GM12878 (cell line): ENCODE data around the gene RCVRN. TPM values are rescaled to one million over a fixed set of nuclear protein-coding genes. Genes with fewer than 3 reads are reported as not detected.

ENCODE experiments used
- ATAC-seq: fragments of 200-7000 bp; cut with Tn5 transposase; 3 replicates; pipeline ENCODE4 v1.9.1; 2020; ENCODE audit warnings: mild to moderate bottlenecking, moderate library complexity
- BruUV-seq: library from RNA; stranded (reverse); fragments of 400-500 nt; replicated peaks from 2 replicates; lab custom pipeline; 2021; lab: Mats Ljungman, UMichigan
- CTCF ChIA-PET: fragments of 300-600 bp; sonication (Branson Sonifier 250); formaldehyde crosslinking; extraction: SDS; loops from one replicate; lab custom pipeline; 2021; ENCODE audit warnings: inconsistent platforms; lab: Yijun Ruan, JAX
- POLR2A ChIA-PET: fragments of 350-600 bp; formaldehyde crosslinking; extraction: SDS; loops from one replicate; lab custom pipeline; 2021; ENCODE audit warnings: inconsistent platforms; lab: Charles Lee
- RAD21 ChIA-PET: fragments of 300-600 bp; sonication (Branson Sonifier 250); formaldehyde crosslinking; loops from one replicate; lab custom pipeline; 2023; ENCODE audit warnings: antibody characterized with exemption; ENCODE audit not compliant: unreplicated experiment; lab: Charles Lee
- SMC1A ChIA-PET: fragments of 300-600 bp; sonication (Branson Sonifier 250); formaldehyde crosslinking; loops from one replicate; lab custom pipeline; 2023; ENCODE audit not compliant: unreplicated experiment, uncharacterized antibody; lab: Charles Lee
- DNase-seq: peaks from one replicate; pipeline ENCODE4 v3.0.0-alpha.2; 2011; ENCODE audit warnings: low read depth, low spot score
- FAIRE-seq: peaks from 3 replicates; lab custom pipeline; 2011; peaks lifted over from hg19 to GRCh38; lab: Jason Lieb, UNC
- H2AFZ ChIP-seq: 2 replicates; pipeline ENCODE4 v1.6.0; 2011; ENCODE audit warnings: low read depth, low read length, control low read depth; ENCODE audit not compliant: control insufficient read depth
- H3K27ac ChIP-seq: 2 replicates; pipeline ENCODE4 v1.5.1; 2011; ENCODE audit warnings: control low read depth; ENCODE audit not compliant: control insufficient read depth, insufficient read depth
- H3K27me3 ChIP-seq, 2 experiments: replicated peaks in 1 of 2; 2 replicates each; pipeline versions ENCODE4 v1.6.0 to v1.6.1; 2011; ENCODE audit warnings: low read length in 1 of 2; ENCODE audit not compliant: control insufficient read depth in 2 of 2, insufficient read depth in 2 of 2
- H3K36me3 ChIP-seq, 2 experiments: 2 replicates each; pipeline ENCODE4 v1.5.1; 2011; ENCODE audit warnings: low read length in 1 of 2; ENCODE audit not compliant: control insufficient read depth in 2 of 2, insufficient read depth in 2 of 2
- H3K4me1 ChIP-seq: 2 replicates; pipeline ENCODE4 v1.6.1; 2011; ENCODE audit warnings: mild to moderate bottlenecking, low read length, moderate library complexity, mixed read lengths; ENCODE audit not compliant: control insufficient read depth, insufficient read depth
- H3K4me2 ChIP-seq: 2 replicates; pipeline ENCODE4 v1.6.0; 2011; ENCODE audit warnings: control low read depth; ENCODE audit not compliant: control insufficient read depth, insufficient read depth
- H3K4me3 ChIP-seq: fragments of 200-600 bp; sonication (generic); 2 replicates; pipeline ENCODE4 v1.5.1; 2016
- H3K79me2 ChIP-seq: 2 replicates; pipeline ENCODE4 v1.6.0; 2011; ENCODE audit warnings: low read length; ENCODE audit not compliant: control insufficient read depth, insufficient read depth
- H3K9ac ChIP-seq: 2 replicates; pipeline ENCODE4 v1.8.0; 2011; ENCODE audit warnings: low read length, control low read depth, mixed read lengths; ENCODE audit not compliant: control insufficient read depth, insufficient read depth
- H3K9me3 ChIP-seq: replicated peaks from 3 replicates; pipeline ENCODE4 v1.5.1; 2011; ENCODE audit warnings: mild to moderate bottlenecking, low read length; ENCODE audit not compliant: control insufficient read depth, insufficient read depth
- H4K20me1 ChIP-seq: 2 replicates; pipeline ENCODE4 v1.6.0; 2011; ENCODE audit not compliant: control insufficient read depth, insufficient read depth
- EGR1 ChIP-seq, 2 experiments: IDR thresholded peaks; 1 replicate in 1 of 2; 2 replicates in 1 of 2; pipeline ENCODE4 v1.6.1; 2011 to 2012; ENCODE audit warnings: low read depth in 2 of 2, low read length in 2 of 2, borderline replicate concordance in 1 of 2, mild to moderate bottlenecking in 1 of 2, moderate library complexity in 1 of 2
- ELK1 ChIP-seq: IDR thresholded peaks from 2 replicates; pipeline ENCODE4 v1.6.1; 2012; ENCODE audit warnings: low read depth, low read length, improper control_type of control experiment
- FOXM1 ChIP-seq: IDR thresholded peaks from 2 replicates; pipeline ENCODE4 v1.6.1; 2012; ENCODE audit warnings: low read depth, mild to moderate bottlenecking, inconsistent platforms, low read length, moderate library complexity
- MAX ChIP-seq: IDR thresholded peaks from 2 replicates; pipeline ENCODE4 v1.6.1; 2012; ENCODE audit warnings: low read depth, low read length, improper control_type of control experiment
- MYB ChIP-seq: fragments of 150-350 bp; IDR thresholded peaks from 2 replicates; pipeline ENCODE4 v1.6.1; 2014; ENCODE audit warnings: mild to moderate bottlenecking, low read depth, low read length, borderline replicate concordance
- NKRF ChIP-seq: fragments of 450-650 bp; conservative IDR thresholded peaks from 2 replicates; pipeline ENCODE4 v1.6.1; 2017; ENCODE audit warnings: mild to moderate bottlenecking, moderate library complexity
- SIX5 ChIP-seq: IDR thresholded peaks from 2 replicates; pipeline ENCODE4 v1.6.1; 2011; ENCODE audit warnings: mild to moderate bottlenecking, low read depth, low read length, moderate library complexity; ENCODE audit not compliant: severe bottlenecking
- USF2 ChIP-seq: IDR thresholded peaks from 2 replicates; pipeline ENCODE4 v1.6.1; 2011; ENCODE audit warnings: low read depth, low read length, improper control_type of control experiment, borderline replicate concordance
- YBX1 ChIP-seq: fragments of 450-650 bp; IDR thresholded peaks from 2 replicates; pipeline ENCODE4 v1.6.1; 2016; ENCODE audit warnings: antibody characterized with exemption
- ZNF207 ChIP-seq: fragments of 450-650 bp; IDR thresholded peaks from 2 replicates; pipeline ENCODE4 v1.6.1; 2014; ENCODE audit warnings: antibody characterized with exemption, mild to moderate bottlenecking, borderline replicate concordance
- ZNF274 ChIP-seq: IDR thresholded peaks from one replicate; pipeline ENCODE4 v1.8.0; 2011; ENCODE audit not compliant: insufficient read length, insufficient read depth
- WGBS: methylation state at CpG from one replicate; pipeline ENCODE4 v1.1.6; 2016; ENCODE audit warnings: low lambda C conversion rate; ENCODE audit not compliant: insufficient replicate concordance, insufficient coverage; ENCODE audit errors: missing lambda C conversion rate; 5-methylcytosine and 5-hydroxymethylcytosine counted together
- in situ Hi-C: fragments of 300-500 bp; cut with MboI; formaldehyde crosslinking; loops from 9 replicates; pipeline ENCODE4 v1.14.3; 2018; ENCODE audit warnings: mixed read lengths
- intact Hi-C: fragments of 100-400 bp; cut with micrococcal nuclease; formaldehyde crosslinking; loops from one replicate; pipeline ENCODE4 v1.14.2; 2022; ENCODE audit not compliant: unreplicated experiment
- polyA plus RNA-seq, 11 experiments: library from polyadenylated mRNA; depleted of rRNA in 4 of 11; unstranded in 6 of 11; stranded (reverse) in 5 of 11; fragments of >200 nt; fragmentation: Nextera tagmentation in 4 of 11; fragmentation: Illumina TruSeq in 1 of 11; extraction: Ambion mirVana in 4 of 11; extraction: Trizol in 1 of 11; gene quantifications; 1 replicate in 1 of 11; 2 replicates in 10 of 11; pipeline versions ENCODE4 v1.2.1 to v1.2.3, GENCODE V29; 2011 to 2016; ENCODE audit warnings: inconsistent platforms in 2 of 11, missing spikeins in 2 of 11, low read depth in 1 of 11
- total RNA-seq, 4 experiments: library from RNA; depleted of rRNA in 3 of 4; stranded (reverse); fragments of >200 nt in 3 of 4; fragmentation: Illumina TruSeq in 1 of 4; extraction: Trizol in 1 of 4; gene quantifications; 2 replicates each; pipeline versions ENCODE4 v1.2.1 to v1.2.3, GENCODE V29; 2013 to 2021

The RCVRN gene
- total and polyA plus RNA-seq, 10 of the 15 experiments (the other 5 are each of a cell fraction or from before 2014, with no cell fraction given): 0.07 to 0.23 (median 0.14) TPM; not detected in 6

- no peaks in the 10 kb centered on the region for H3K9me3 ChIP-seq
- no peaks in the 10 kb centered on the region for H3K4me1 ChIP-seq
- no peak overlapping the region for H3K27ac ChIP-seq
- no TSS peak for BruUV-seq
- no peaks in the 10 kb centered on the region; a peak in 1 of 4 replicates for H3K27me3 ChIP-seq
- FAIRE-seq (no peak), DNase-seq (no peak), ATAC-seq (no peak)
- 51% methylated on average over 21 of the region's 21 CpGs for WGBS
- H3K4me2 ChIP-seq: no peak overlapping the region
- H2AFZ ChIP-seq: no peak overlapping the region
- ChIA-PET RAD21 (interaction anchor here (0.7 to 2.4 kb wide), 2 partner anchors 301 to 689 kb away, joined by 3 to 11 read pairs; no protein-coding TSS in a partner anchor), CTCF (interaction anchor here (1.2 to 6.2 kb wide), 5 partner anchors 11 to 693 kb away, joined by 3 to 63 read pairs (median 4); no protein-coding TSS in a partner anchor), POLR2A (no interaction called here), SMC1A (interaction anchor here (1.4 kb wide), 1 partner anchor 301 kb away, joined by 3 read pairs; no protein-coding TSS in a partner anchor)
- H3K36me3 ChIP-seq: no peaks in the 10 kb centered on the region
- no peak overlapping the region for H3K4me3 ChIP-seq
- in situ Hi-C loops (no loop called here), intact Hi-C loops (loop anchor here (10.0 kb wide), 1 partner anchor 369 kb away; no protein-coding TSS in a partner anchor)
- no peak overlapping the region for H3K9ac ChIP-seq
- TF ChIP-seq MYB: no peak
- no peak for TF ChIP-seq YBX1
- no peak for TF ChIP-seq ZNF274
- no peak for TF ChIP-seq EGR1 (IDR thresholded peaks at IDR 0.05; ENCODE audit: borderline replicate concordance in 1 of 2, low read depth in 2 of 2, low read length in 2 of 2)
- no peak for TF ChIP-seq ZNF207
- no peak for TF ChIP-seq SIX5
- no peaks in the 10 kb centered on the region for H3K79me2 ChIP-seq
- H4K20me1 ChIP-seq: no peaks in the 10 kb centered on the region
Measured at GRCh38 chr17:9926150-9926804, 21.2 kb upstream of the RCVRN start.

- ATAC-seq (peak; percentile 29), FAIRE-seq (no peak), DNase-seq (no peak)
- Histone ChIP-seq H3K79me2 (no peaks in the 10 kb centered on the region), H3K9ac (no peak overlapping the region), H3K27ac (no peak overlapping the region), H2AFZ (no peak overlapping the region), H3K4me2 (no peak overlapping the region), H3K4me1 (no peaks in the 10 kb centered on the region), H3K9me3 (no peaks in the 10 kb centered on the region), H3K4me3 (no peak overlapping the region), H3K36me3 (no peaks in the 10 kb centered on the region), H3K27me3 (no peaks in the 10 kb centered on the region), H4K20me1 (no peaks in the 10 kb centered on the region)
- SMC1A ChIA-PET: no interaction called here
- intact Hi-C loops: loop anchor here (2.0 to 10.0 kb wide), 3 partner anchors 301 to 693 kb away; no protein-coding TSS in a partner anchor
- POLR2A ChIA-PET: interaction anchor here (0.6 kb wide), 1 partner anchor 955 kb away, joined by 4 read pairs; no protein-coding TSS in a partner anchor
- no TSS peak for BruUV-seq
- CTCF ChIA-PET: interaction anchor here (0.8 to 6.2 kb wide), 13 partner anchors 10 to 696 kb away, joined by 3 to 63 read pairs (median 6); no protein-coding TSS in a partner anchor
- WGBS: 67% methylated on average over 11 of the region's 11 CpGs
- RAD21 ChIA-PET: interaction anchor here (0.7 to 2.4 kb wide), 5 partner anchors 21 to 692 kb away, joined by 3 to 18 read pairs (median 8); no protein-coding TSS in a partner anchor
- in situ Hi-C loops: no loop called here
- no peak for TF ChIP-seq USF2
- no peak for TF ChIP-seq ELK1
- TF ChIP-seq MAX: no peak
- no peak for TF ChIP-seq FOXM1
- no peak for TF ChIP-seq NKRF
Measured at GRCh38 chr17:9925457-9925856, 20.4 kb upstream of the RCVRN start.
